ENCODE data around the gene ALOX12.
"Not testable (repeated sequence)": the region's sequence is repeated elsewhere in the genome, so short reads cannot be mapped to it uniquely, and the experiment has no call there.

The ALOX12 gene

DNA sequence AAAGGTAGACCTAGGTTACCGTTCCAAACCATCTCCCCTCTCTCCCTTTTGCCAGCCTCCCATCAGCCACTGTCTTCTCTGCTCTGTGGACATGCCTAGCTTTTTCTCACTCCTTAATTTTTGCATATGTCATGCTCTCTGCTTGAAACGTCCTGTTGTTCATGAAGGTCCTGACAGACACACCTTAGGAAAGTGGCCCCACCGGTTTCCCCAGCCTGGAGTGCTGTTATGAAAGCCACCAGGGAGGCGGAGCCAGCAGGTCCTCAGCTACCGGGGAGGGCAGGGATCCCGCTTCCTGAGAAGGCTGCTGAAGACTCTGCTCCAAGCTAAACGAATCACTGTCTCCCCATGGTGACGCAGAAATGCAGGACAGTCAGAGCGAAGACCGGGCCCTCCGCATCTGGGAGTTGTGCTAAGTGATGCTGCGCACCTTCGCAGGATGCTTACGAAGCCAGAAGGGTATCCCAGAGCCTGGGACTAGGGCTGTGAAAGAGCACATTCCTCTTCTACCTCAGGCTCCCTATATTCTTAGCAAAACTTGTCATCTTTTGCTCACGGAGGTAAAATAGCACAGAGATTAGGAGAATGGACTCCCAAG lies 50.4 kb downstream of the ALOX12 start:
- peak; percentile 67 for DNase-seq

DNA sequence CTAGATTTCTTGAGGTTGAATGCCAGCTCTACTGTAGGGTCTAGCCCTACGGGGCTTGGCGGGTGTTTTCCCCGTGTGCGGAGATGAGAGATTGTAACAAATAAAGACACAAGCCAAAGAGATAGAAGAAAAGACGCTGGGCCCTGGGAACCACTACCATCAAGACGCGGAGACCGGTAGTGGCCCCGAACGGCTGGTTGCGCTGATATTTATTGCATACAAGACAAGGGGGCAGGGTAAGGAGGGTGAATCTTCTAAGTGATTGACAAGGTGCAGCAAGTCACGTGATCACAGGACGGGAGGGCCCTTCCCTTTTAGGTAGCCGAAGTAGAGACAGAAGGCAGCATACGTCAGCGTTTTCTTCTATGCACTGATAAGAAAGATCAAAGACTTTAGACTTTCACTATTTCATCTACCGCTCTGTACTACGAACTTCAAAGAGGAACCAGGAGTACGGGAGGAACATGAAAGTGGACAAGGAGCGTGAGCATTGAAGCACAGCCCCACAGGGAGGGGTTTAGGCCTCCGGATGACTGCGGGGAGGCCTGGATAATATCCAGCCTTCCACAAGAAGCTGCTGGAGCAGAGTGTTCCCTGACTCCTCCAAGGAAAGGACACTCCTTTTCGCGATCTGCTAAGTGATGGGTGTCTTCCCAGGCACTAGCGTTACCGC lies 51.0 kb downstream of the ALOX12 start:
- peak; percentile 40 for DNase-seq

DNA sequence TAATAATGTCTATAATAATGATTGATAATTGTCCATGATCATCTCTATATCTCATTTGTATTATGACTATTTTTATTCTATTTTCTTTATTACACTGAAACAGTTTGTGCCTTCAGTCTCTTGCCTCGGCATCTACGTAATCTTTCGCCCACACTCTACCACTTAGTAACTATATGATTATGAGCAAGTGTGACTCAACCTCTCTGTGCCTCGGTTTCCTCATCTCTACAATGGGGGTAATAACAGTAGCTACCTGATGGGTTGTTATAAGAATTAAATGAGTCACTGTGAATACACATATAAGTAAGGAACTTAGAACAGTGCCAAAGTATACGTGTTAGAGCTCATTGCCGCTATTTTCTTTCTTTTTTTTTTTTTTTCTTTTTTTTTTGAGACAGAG lies 51.7 kb downstream of the ALOX12 start:
- no peak for DNase-seq

DNA sequence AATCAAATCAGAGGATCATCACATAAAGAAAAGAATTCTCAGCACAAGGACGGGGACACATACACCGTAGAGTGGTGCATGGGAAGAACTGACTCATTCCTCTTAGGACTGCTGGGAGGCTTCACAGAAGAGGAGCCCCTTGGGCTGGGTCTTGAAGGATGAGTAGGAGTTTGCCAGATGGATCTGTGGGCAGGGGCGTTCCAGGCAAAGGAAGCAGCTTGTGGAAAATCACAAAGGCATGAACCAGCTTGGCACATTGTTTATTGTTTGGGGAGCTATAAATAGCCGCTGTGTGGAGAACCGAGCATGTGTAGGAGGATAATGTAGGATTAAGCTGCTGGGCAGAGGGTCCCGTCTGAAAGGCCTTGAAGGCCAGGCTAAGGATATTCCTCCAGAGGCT lies 53.1 kb downstream of the ALOX12 start:
- DNase-seq = no peak

DNA sequence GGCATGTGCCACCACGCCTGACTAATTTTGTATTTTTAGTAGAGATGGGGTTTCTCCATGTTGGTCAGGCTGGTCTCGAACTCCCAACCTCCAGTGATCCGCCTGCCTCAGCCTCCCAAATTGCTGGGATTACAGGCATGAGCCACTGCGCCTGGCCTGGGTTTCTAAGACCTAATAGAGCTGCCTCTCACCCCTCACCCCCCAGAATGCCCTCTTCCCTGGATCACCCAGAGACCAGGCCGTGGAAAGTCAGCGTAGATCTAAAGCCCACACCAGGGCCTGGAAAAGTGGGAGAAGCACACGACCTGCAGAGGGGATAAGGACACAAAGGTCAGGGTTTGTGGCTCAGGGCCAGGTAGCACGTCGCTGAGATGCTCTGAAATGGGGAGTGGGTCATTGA lies 54.7 kb downstream of the ALOX12 start:
- not testable (repeated sequence) for DNase-seq

DNA sequence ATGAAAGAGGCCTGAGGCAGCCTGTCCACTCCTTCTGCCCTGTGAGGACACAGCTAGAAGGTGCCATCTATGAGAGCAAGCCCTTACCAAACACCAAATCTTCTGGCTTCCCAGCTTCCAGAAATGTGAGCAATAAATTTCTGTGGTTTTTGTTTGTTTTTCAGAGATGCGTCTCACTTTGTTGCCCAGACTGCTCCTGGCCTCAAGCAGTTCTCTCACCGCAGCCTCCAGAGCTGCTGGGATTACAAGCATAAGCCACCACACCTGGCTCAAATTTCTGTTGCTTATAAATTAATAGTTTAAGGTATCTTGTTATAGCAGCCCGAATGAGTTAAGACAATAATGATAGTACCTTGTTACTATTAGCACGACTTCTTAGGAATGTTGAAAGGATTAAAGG lies 60.5 kb downstream of the ALOX12 start:
- no peak for DNase-seq

DNA sequence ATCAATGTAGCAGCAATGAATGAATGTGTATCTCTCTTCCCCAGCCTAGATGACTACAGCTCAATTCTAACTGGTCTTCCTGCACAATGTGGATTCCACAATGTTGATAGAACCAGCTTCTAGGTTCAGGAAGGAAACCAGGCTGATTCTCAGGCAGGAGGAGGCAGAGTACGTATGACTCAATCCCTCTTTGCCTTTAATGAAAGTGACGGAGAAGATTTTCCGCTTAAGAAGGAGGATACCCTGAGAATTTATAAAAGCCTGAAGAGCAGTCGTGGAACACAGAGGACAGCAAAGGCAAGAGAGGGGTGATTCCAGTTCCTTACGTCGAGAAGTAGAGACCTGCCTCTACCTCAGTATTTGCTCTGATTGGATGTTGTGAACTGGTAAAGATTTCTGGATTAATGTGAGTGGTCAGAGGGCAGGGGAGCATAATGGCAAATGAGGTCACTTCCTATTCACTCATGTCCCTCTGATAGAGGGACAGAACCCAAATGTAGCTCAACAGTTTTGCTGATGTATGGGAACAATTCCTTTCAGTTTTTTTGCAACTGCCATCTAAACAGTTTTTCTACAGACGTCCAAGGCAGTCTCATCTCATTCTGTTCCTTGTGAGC lies 63.1 kb downstream of the ALOX12 start:
- no peak for DNase-seq

Data from right kidney (tissue), 1 donor.